ENCODE measurements around the gene TTI1.
A peak's percentile ranks its signal among the peaks of the same experiment; 100 is the strongest.

TTI1 gene

DNA sequence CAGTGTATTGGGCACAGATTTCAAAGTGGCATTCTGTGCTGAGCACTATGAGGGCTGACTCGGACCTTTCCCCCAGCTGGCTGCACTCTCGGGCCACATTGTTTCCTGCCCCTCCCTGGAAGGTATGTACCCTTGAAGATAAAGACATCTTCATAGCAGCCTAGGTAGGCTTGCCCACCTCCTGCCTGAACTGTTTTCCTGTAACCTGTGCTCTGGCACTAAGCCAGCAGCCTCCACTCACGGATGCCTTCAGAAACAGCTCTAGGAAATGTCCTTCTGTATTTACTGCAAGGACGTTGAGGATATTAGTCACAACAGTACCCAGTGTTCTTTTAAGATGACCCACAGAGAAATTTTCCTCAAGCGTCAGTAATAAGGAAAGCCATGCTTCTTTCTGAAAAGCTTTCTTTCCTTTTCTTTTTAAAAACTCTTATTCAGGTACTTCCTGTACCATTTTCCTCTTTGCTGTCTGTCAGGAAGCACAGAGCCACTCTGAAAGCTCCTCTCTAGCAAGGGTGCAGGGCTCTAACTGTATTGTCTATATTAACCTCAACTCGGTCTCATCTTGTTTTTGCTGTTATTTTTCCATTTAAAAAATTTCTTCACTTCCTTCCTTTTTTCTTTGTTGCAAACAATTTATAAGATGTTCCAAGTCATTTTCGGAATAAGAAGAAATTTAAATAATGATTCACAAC, 43.5 kb downstream of the TTI1 start:
- Mint-ChIP-seq H3K4me3 (no peak overlapping the region), H3K27me3 (no peaks in the 10 kb centered on the region), H3K9me3 (no peaks in the 10 kb centered on the region), H3K4me1 (peaks cover 17% of the 10 kb centered on the region), H3K27ac (peak overlapping the region in 1 of 2 donors; percentile 64)
- no peak for ATAC-seq
- DNase-seq = no peak

DNA sequence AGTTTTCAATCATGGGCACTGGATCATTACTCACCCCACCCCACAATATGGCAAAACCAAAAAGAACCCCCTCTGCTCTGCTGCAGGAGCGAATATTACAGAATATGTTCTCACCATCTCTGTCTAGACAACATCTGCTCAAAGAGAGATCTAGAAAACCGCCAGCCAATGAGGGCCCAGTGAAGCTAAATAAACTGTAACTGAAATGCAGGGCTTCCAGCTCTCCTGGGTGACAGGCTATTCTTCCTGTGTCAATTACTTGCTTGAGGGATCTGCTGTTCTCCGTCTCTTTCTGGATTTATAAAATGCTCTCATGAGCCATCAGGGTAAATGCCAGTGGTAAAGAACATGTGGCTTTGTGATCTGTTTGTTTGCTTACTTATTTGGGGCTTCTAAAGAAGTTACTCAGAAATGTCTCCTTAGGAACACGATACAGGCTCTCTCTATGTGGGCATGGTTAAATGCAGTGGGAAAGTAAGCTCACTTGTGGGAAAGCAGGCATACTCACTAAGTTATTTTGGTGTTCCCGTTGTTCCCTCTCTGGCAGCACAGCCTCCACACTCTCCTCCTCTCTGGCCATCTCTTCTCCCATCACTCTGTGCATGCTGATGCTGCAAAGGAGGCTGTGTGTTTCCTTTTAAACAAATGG, 44.8 kb downstream of the TTI1 start:
- H3K4me1 Mint-ChIP-seq = peaks cover 17% of the 10 kb centered on the region
- no peaks in the 10 kb centered on the region for H3K27me3 Mint-ChIP-seq
- H3K27ac Mint-ChIP-seq = peak overlapping the region in 1 of 2 donors; percentile 12
- no peak overlapping the region for H3K4me3 Mint-ChIP-seq
- H3K9me3 Mint-ChIP-seq = no peaks in the 10 kb centered on the region
- ATAC-seq = no peak
- no peak for DNase-seq

DNA sequence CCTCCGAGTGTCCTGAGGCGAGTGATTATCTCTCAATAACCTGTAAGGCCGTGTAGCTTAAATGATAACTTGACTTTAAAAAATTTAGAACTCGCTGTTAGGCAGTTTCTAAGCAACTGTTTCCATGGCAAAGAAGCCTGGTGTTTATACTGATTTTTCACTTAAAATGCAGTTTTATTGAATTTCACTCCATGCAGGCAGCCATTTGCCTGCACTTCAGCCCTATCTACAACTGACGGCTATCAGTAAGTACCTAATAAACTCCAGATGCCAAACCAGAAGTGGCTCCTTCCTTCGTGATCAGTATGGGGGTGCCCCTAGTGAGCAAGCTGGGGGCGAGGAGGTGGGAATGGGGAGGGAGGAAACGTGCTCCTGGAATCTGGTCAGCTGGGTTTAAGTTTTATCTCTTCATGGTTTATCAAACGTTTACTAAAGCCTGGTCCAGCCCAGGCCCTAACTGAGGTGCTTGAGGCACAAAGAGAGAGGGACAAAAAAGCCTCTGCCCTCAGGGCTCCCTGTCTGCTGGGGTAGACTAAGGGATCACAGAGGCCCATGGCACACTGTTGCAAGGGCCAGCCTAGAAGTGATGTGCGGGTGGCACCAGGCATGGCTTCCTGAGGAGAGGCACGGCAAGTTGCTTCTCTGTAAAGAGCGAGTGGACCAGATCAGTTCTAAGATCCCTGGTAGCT, 45.5 kb downstream of the TTI1 start:
- Mint-ChIP-seq H3K27me3 (no peaks in the 10 kb centered on the region), H3K4me1 (peaks cover 17% of the 10 kb centered on the region), H3K27ac (peak overlapping the region; percentile 13 to 76), H3K9me3 (no peaks in the 10 kb centered on the region), H3K4me3 (no peak overlapping the region)
- DNase-seq = no peak
- ATAC-seq = no peak

DNA sequence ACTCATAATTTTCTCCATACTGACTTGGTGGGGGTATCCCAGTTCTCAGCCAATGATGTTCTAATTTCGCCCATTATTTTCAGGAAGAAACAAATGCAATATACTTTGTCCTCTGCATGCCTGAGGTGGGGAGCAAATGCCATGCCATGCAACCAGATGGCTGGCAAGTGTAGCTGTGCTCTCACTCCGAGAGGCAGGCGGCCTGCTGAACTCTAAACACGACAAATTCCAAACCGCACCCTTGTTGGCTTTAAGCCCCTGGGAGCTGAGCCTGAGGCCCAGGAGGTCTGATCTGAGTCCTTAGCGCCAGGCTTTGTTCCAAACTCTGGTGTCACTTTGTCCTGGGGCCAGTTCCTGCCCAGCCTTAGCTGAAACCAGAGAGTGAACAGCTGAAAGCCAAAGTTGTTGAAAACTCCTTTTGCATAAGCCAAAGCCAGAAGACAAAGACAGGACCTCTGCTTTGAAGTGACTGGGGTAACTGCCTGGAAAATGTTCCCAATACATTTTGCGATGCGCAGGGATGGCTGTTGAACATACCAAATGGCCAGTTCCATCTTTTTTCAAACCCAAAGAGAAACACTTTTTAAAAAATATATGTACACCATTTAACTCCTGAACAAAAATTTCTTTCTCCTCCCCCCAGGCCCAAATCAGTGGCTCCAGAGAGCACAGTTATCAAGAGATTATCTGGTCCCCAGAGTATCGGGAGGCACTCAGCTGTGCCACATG, 46.2 kb downstream of the TTI1 start:
- peaks cover 17% of the 10 kb centered on the region for H3K4me1 Mint-ChIP-seq
- peak overlapping the region in 1 of 2 donors; percentile 76 for H3K27ac Mint-ChIP-seq
- H3K27me3 Mint-ChIP-seq = no peaks in the 10 kb centered on the region
- H3K9me3 Mint-ChIP-seq = no peaks in the 10 kb centered on the region
- DNase-seq = no peak
- ATAC-seq = no peak
- H3K4me3 Mint-ChIP-seq = no peak overlapping the region

DNA sequence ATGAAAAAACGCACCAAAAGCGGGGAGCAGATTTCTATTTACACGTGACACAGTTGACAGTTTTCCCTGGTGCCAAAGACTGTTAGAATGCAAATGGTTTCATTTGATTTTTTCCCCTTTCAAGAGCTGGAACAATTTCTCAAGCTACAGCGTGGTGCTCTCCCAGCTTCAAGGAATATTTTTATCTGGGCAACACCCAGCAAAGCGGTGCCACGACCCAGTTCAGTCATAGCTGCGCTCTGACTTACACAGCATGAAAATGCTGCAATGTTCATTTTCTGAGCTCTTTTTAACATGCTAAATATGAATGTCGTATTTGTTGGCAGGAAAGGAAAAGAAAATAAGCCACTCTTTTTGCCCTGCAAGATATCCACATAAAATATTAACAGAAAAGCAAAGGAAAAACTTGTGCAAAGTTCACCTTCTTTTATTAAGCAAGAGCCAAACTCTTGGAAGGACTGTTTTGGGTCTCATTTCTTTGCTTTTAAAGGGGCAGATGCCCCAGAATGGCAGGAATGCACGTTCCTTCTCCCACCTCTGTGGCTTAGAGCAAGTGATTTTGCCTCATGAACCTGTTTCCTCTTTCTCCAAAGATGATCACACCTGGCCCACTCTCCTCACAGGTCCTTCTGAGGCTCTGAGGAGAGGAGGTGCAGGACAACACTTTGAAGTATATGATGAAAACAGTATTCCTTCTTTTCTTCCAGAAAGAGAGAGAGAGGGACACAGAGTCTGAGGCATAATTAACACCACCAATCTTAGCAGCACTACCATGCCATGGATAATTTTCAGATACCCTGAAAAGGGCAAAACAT, 47.0 kb downstream of the TTI1 start:
- ATAC-seq = no peak

DNA sequence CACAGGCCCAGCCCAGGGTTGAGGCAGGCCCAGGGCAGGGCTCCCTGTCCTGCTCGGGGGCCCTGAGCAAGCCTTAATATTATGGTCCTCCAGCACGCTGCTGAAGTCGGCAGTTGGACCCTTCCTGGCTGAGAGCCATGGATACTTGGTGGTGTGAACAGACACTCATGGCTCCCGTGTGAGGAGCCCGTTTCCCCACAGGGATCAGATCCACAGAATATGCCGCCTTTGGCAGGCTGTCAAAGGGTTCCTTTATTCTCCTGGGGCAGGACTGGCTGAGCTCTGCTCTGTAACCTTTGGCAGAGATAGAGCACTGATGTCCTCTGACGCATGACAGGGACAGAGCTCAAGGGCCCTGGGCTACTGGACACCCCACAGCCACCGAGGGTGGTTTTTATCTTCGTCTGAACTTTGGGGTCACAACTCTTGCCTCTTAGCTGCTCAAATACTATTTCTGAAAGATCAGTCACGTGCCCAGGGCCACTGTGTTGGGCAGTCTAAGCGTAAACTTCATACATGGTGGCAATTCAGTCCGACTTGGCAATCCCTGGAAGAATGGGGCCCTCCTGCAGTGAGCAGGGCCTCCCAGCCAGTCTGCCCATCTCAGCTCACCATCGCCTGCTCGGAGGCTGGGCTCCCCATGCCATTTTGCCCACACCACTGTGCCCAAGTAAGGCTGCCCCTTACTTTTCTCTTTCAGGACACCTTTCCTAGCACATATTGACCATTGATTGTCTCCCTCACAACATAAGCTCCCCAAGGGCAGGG, 49.1 kb downstream of the TTI1 start:
- H3K4me3 Mint-ChIP-seq = no peak overlapping the region
- no peaks in the 10 kb centered on the region for H3K4me1 Mint-ChIP-seq
- no peaks in the 10 kb centered on the region for H3K9me3 Mint-ChIP-seq
- H3K27me3 Mint-ChIP-seq = no peaks in the 10 kb centered on the region
- no peak for DNase-seq
- no peak for ATAC-seq
- no peak overlapping the region for H3K27ac Mint-ChIP-seq

More for the DNA sequence above, 47.0 kb downstream of the TTI1 start:
- Mint-ChIP-seq H3K4me3 (no peak overlapping the region), H3K27ac (no peak overlapping the region), H3K9me3 (no peaks in the 10 kb centered on the region), H3K27me3 (no peaks in the 10 kb centered on the region), H3K4me1 (peaks cover 14% of the 10 kb centered on the region)
- no peak for DNase-seq

DNA sequence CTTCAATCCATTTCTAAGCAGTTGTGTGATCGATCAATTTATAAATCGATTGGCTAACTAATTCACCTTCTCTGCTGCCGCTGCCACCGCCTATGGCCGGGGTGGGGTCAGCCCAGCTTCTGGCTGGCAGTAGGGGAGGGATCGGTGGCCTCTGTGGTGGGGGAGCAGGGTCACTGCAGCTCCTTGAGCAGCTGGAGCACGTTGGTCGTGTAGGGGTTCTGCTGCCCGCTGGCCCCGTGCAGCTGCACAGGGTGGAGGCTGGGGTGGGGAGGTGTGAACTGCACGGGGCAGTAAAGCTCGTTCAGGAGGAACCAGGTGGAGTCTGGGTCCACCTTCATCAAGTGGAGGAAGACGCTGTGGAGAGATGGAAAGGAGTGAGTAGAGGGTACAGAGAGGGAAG, 50.0 kb downstream of the TTI1 start:
- no peaks in the 10 kb centered on the region for H3K27me3 Mint-ChIP-seq
- no peak overlapping the region for H3K4me3 Mint-ChIP-seq
- no peak for DNase-seq
- H3K4me1 Mint-ChIP-seq = peaks cover under 1% of the 10 kb centered on the region
- no peak overlapping the region for H3K27ac Mint-ChIP-seq
- ATAC-seq = no peak
- H3K9me3 Mint-ChIP-seq = no peaks in the 10 kb centered on the region

DNA sequence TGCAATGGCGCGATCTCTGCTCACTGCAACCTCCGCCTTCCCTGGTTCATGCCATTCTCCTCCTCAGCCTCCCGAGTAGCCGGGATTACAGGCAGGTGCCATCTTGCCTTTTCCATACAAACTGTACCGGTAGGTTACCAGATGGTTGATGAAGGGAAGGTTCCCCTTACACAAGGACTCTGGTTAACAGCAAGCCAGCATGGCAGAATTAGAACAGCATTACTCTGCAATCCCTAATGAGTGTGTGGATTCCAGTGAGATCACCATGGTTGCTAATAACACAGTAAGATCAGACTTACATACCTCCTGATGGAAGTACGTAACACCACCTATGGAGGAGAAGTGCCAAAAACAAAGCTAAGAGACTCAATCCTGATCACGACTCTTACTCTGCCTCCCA, 51.7 kb downstream of the TTI1 start:
- Mint-ChIP-seq H3K4me3 (no peak overlapping the region), H3K4me1 (peaks cover 17% of the 10 kb centered on the region), H3K27ac (no peak overlapping the region), H3K27me3 (no peaks in the 10 kb centered on the region), H3K9me3 (no peaks in the 10 kb centered on the region)
- ATAC-seq = no peak
- DNase-seq = no peak

DNA sequence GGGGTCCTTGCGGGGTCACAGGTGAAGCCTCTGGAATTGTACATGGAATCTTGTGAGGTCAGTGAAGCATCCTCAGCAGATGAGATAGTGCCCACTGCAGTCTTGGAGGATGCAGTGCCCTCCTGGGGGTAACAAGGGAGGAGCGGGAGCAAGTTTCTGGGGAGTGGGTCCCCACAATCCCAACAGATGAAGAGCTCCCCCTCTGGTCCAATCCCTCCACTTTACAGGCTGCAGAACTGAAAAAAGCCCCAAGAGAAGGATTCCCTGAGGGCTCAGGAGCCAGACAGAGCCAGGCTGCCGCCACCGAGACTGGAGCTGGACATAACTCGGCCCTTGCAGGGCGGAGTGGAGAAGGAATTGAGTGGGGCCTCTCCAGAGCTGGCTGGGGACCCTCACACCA, 52.4 kb downstream of the TTI1 start:
- Mint-ChIP-seq H3K27ac (no peak overlapping the region), H3K4me3 (no peak overlapping the region), H3K4me1 (peaks cover 20% of the 10 kb centered on the region), H3K9me3 (no peaks in the 10 kb centered on the region), H3K27me3 (no peaks in the 10 kb centered on the region)
- no peak for ATAC-seq
- no peak for DNase-seq

DNA sequence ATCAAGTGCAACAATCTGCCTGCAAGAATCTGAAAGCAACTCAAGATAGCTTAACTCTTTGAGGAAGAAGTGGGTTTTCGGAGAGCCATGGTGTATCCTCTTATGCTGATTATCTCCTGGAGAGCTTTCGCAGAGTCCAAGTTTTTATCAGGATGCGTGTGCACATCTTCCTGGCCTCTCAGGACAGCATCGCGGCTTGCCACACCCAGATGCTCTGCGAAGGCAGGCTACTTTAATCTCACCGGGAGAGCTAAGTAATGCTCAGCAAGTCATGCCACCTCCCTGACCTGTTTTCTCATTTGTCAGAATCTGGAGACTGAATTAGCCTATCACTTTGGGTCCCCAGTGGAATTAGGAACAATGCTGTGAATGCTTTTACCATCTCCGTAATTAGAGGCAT, 52.9 kb downstream of the TTI1 start:
- Mint-ChIP-seq H3K27ac (no peak overlapping the region), H3K9me3 (no peaks in the 10 kb centered on the region), H3K4me1 (peaks cover 20% of the 10 kb centered on the region), H3K27me3 (no peaks in the 10 kb centered on the region), H3K4me3 (no peak overlapping the region)
- ATAC-seq (no peak), DNase-seq (no peak)

DNA sequence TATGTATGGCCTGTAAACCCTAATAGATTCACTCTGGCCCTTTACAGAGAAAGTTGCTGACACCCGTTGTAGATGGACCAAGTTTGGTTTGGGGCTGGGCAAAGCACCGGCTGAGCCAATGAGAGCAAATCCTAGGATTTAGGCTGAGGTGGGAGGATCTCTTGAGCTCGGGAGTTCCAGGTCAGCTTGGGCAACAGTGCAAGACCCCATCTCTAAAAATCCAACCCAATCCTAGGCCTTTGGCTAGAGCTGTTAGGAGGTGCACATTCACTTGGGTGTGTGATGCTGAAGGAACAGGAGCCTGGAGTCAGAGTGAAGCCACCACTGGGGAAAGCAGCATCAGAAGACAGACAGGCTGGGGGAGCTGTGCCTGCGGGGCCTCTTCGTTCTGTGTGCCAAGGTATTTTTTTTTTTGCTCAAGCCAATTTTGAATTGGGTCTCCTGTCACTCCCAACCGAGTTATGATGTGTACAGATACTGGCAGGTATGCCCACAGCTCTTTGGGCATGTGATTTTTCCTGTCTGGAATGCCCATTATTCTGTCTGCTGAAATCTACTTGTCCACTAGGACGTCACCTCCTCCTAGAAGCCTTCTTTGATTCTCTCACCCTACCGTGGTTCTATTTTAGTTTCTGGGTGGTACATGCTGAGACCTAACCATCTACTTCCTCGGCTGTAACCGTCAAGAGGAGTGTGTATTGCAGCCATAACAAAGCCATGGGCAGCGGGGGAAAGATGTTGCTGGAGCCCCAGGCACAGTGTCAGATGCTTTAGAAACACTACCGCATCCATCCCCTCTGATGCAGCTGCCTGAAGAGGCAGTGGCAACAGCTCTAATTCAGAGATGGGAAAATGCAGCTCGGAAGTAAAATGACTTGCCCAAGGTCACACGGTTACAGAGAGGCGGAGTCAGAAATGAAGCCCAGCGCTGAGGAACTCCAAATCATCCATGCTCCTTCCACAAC, 54.0 kb downstream of the TTI1 start:
- DNase-seq = no peak
- Mint-ChIP-seq H3K9me3 (no peaks in the 10 kb centered on the region), H3K4me3 (no peak overlapping the region), H3K4me1 (peaks cover 20% of the 10 kb centered on the region), H3K27ac (peak overlapping the region; percentile 46 to 59), H3K27me3 (no peaks in the 10 kb centered on the region)
- ATAC-seq = no peak

DNA sequence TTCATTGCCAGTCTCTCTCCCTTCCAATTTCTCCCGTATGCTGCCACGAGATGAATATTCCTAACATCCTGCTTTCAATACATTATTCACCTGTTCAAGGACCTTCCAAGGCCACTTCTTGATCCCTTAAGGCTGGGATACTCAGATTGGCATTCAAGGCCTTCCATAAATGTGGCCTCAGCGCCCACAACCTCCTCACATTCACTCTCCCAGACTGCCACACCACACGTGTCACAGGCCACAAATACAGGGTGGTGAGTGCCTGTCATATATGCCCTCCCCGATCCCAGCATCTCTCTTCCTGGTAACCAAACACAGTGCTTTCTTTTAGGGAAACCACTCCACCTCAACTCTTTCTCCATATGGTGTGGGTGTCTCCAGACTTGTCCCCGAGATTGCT, 55.5 kb downstream of the TTI1 start:
- no peaks in the 10 kb centered on the region for H3K9me3 Mint-ChIP-seq
- H3K27ac Mint-ChIP-seq = no peak overlapping the region
- DNase-seq = no peak
- H3K4me3 Mint-ChIP-seq = no peak overlapping the region
- no peaks in the 10 kb centered on the region for H3K27me3 Mint-ChIP-seq
- ATAC-seq = no peak
- H3K4me1 Mint-ChIP-seq = peaks cover 20% of the 10 kb centered on the region

DNA sequence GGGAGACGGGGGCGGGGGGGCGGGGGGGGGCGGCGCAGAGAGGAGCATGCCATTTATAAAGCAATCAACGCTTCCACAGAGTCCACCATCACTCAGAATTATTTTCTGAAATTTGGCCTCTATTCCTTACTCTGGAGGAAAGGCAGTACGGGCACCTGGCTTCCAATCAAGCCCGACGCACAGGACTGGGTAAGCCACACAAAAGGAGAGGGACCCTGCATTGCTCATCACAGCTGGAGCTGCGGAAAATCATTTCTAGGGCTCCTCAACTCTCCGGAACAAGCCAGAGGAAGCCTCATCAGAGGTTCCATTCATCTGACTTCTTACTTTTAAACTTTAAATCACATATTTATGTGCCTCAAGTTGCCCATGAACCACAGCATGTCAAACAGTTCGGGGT, 55.9 kb downstream of the TTI1 start:
- no peak for DNase-seq
- no peak overlapping the region for H3K27ac Mint-ChIP-seq
- peaks cover 20% of the 10 kb centered on the region for H3K4me1 Mint-ChIP-seq
- no peak overlapping the region for H3K4me3 Mint-ChIP-seq
- ATAC-seq = no peak
- no peaks in the 10 kb centered on the region for H3K27me3 Mint-ChIP-seq
- H3K9me3 Mint-ChIP-seq = no peaks in the 10 kb centered on the region

DNA sequence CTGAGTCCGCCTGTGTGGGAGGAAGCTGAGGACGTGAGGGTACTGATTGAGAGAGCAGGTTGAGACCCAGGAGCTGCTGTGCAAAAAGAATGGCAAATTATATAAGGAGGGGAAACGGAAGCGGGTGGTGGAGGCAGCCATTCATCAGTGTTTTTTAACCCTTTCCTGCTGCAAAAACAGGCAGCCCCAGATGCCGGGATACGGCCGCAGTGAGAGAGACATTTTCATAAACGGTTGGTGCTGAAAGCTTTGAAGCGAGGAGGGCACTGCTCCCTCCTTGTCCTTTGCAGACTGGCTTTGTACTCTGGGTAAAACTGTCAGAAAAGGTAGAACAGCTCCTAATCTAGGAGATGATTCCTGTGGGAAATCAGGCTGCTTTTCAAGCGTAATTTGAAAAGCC, 56.4 kb downstream of the TTI1 start:
- ATAC-seq (no peak), DNase-seq (no peak)
- Mint-ChIP-seq H3K4me1 (peaks cover 20% of the 10 kb centered on the region), H3K27ac (peak overlapping the region in 1 of 2 donors; percentile 55), H3K4me3 (peak overlapping the region in 1 of 2 donors; percentile 33), H3K9me3 (no peaks in the 10 kb centered on the region), H3K27me3 (no peaks in the 10 kb centered on the region)

Data from stimulated activated naive CD8-positive, alpha-beta T cell treated with anti-CD3 and anti-CD28 coated beads, Interleukin-15, amount 100 ng/mL, for 72 hours (primary cell).